Eye (tissue), 1 donor: ENCODE data around the gene DDX3X.
"Not testable (repeated sequence)": the region's sequence is repeated elsewhere in the genome, so short reads cannot be mapped to it uniquely, and the experiment has no call there.

Experiments
- DNase-seq: peaks from one replicate; pipeline ENCODE4 v3.0.0-alpha.2; 2015

DDX3X gene

GRCh38 chrX:41333744-41334362 is at the start of gene DDX3X:
Gene DDX3X (plus strand): TSS chrX:41334162. CDS start chrX:41334253, 91 bp downstream.
- DNase-seq: peak; percentile 95

- DNase-seq: not testable (repeated sequence)
Measured at GRCh38 chrX:41285928-41286327, 48.0 kb upstream of the DDX3X start.

GRCh38 chrX:41288641-41289040 is 45.3 kb upstream of the DDX3X start:
- DNase-seq: peak; percentile 28

- peak; percentile 10 for DNase-seq
Measured at GRCh38 chrX:41289095-41289494, 44.9 kb upstream of the DDX3X start.

- no peak for DNase-seq
Measured at GRCh38 chrX:41291309-41291708, 42.7 kb upstream of the DDX3X start.

GRCh38 chrX:41293269-41293668 is 40.7 kb upstream of the DDX3X start:
- DNase-seq: no peak

GRCh38 chrX:41300758-41301437 is 33.1 kb upstream of the DDX3X start:
- no peak for DNase-seq

- no peak for DNase-seq
Measured at GRCh38 chrX:41301438-41301824, 32.5 kb upstream of the DDX3X start.

GRCh38 chrX:41302370-41302769 is 31.6 kb upstream of the DDX3X start:
- DNase-seq: peak; percentile 52

- no peak for DNase-seq
Measured at GRCh38 chrX:41303013-41303412, 30.9 kb upstream of the DDX3X start.

GRCh38 chrX:41304178-41304577 is 29.8 kb upstream of the DDX3X start:
- no peak for DNase-seq

- DNase-seq: no peak
Measured at GRCh38 chrX:41308884-41309647, 24.9 kb upstream of the DDX3X start.

- no peak for DNase-seq
Measured at GRCh38 chrX:41312786-41313185, 21.2 kb upstream of the DDX3X start.

GRCh38 chrX:41313419-41313818 is 20.5 kb upstream of the DDX3X start:
- DNase-seq: peak; percentile 30

GRCh38 chrX:41314204-41314603 is 19.8 kb upstream of the DDX3X start:
- no peak for DNase-seq

- DNase-seq: no peak
Measured at GRCh38 chrX:41314881-41315280, 19.1 kb upstream of the DDX3X start.

GRCh38 chrX:41316266-41316665 is 17.7 kb upstream of the DDX3X start:
- DNase-seq: not testable (repeated sequence)

- no peak for DNase-seq
Measured at GRCh38 chrX:41317477-41318208, 16.3 kb upstream of the DDX3X start.

GRCh38 chrX:41320393-41320792 is 13.6 kb upstream of the DDX3X start:
- no peak for DNase-seq

GRCh38 chrX:41322821-41323603 is 10.9 kb upstream of the DDX3X start:
- no peak for DNase-seq

GRCh38 chrX:41326431-41326830 is 7.5 kb upstream of the DDX3X start:
- DNase-seq: no peak

GRCh38 chrX:41327341-41327740 is 6.6 kb upstream of the DDX3X start:
- DNase-seq: no peak
